ENCODE measurements around the gene ETV6. TPM values are rescaled to one million over a fixed set of nuclear protein-coding genes. Genes with fewer than 3 reads are reported as not detected.

The ETV6 gene
- total RNA-seq, 4 donors from 2014 or later = 17.2 to 28.2 (median 19.3) TPM

- no peak for TF ChIP-seq CTCF (IDR thresholded peaks at IDR 0.05; ENCODE audit: low read depth)
Observed at GRCh38 chr12:11769723-11770514, 120.4 kb downstream of the ETV6 start.

GRCh38 chr12:11771356-11771755, 121.9 kb downstream of the ETV6 start:
- no peak for TF ChIP-seq CTCF (IDR thresholded peaks at IDR 0.05; ENCODE audit: low read depth)

- TF ChIP-seq CTCF (IDR thresholded peaks at IDR 0.05; ENCODE audit: low read depth) = no peak
Observed at GRCh38 chr12:11771895-11772502, 122.5 kb downstream of the ETV6 start.

DNA sequence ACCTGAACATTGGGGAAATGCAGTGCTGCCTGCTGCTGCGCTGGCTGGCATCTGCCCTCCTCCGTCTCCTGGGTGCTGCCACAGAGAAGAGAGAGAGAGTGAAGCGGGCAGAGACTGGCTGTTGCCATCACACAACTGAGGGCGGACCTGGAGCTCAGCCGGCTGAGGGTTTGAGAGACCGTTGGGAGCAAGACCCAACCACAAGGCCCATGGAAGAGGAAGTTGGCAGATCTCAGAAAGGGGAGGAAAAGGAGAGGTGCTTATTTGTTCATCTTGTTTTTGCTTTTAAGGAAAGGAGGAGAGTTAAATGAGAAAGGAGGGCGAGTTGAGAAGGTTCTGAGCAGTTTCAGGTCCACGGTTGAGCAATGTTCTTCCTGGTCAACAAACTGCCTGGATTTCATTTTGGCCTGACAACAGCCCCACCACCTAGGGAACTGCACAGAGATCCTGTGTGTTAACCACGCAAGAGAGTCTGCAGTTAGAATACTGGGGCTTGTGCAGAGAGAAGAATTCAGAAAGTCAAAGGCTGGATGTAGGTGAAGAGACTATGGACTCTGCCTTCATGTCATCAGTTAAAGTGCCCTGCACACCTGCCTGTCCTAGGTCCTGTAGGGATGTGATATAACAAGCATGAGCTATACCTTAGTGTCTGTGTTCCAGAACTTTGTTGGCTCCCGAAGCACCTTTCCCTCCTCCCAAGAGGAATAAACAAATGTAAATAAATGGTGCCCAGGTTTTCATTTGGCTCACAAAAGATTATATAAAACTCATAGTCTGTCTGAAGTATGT, 124.6 kb downstream of the ETV6 start:
- TF ChIP-seq CTCF (IDR thresholded peaks at IDR 0.05; ENCODE audit: low read depth) = no peak

DNA sequence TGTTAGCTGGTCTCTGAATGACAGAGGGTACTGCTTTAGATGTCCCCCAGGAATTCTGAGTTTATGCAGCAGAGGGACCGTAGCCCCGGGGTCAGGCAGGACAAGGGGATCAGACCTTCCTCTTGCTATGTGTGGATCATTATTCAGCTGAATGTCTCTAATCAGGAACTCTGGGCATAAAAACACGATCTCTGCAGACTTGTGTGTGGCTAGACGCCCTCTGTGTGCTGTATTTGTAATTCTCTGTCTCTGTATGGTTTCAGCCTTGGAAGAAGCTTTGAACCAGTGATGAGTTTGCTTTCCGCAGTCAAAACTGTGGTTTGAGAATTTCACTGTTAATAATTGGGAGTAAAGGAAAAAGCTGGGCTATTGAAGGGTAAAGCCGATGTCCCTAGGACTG, 125.3 kb downstream of the ETV6 start:
- TF ChIP-seq CTCF (IDR thresholded peaks at IDR 0.05; ENCODE audit: low read depth) = no peak

DNA sequence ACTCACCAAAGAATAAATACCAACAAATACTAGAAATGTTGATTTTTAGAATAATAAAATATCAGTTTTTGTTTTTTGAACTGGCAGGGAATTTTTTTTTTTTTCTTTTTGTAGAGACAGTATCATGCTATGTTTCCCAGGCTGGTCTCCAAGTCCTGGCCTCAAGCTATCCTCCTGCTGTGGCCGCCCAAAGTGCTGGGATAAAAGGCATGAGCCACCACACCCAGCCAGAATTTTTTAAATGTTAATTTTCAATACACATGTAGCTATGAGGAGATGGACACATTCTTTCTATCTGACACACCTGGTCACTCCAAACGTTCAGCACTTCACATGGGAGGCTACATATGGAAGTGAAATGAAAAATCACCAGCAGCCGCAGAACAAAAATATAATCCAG, 126.8 kb downstream of the ETV6 start:
- TF ChIP-seq CTCF (IDR thresholded peaks at IDR 0.05; ENCODE audit: low read depth) = no peak

- no peak for TF ChIP-seq CTCF (IDR thresholded peaks at IDR 0.05; ENCODE audit: low read depth)
Observed at GRCh38 chr12:11777451-11777850, 128.0 kb downstream of the ETV6 start.
